Measurements from ENCODE around the gene CCSER1. TPM values are rescaled to one million over a fixed set of nuclear protein-coding genes. Genes with fewer than 3 reads are reported as not detected.

Gene CCSER1
- total RNA-seq, 1 experiment from 2014 or later = 4.1 TPM

DNA sequence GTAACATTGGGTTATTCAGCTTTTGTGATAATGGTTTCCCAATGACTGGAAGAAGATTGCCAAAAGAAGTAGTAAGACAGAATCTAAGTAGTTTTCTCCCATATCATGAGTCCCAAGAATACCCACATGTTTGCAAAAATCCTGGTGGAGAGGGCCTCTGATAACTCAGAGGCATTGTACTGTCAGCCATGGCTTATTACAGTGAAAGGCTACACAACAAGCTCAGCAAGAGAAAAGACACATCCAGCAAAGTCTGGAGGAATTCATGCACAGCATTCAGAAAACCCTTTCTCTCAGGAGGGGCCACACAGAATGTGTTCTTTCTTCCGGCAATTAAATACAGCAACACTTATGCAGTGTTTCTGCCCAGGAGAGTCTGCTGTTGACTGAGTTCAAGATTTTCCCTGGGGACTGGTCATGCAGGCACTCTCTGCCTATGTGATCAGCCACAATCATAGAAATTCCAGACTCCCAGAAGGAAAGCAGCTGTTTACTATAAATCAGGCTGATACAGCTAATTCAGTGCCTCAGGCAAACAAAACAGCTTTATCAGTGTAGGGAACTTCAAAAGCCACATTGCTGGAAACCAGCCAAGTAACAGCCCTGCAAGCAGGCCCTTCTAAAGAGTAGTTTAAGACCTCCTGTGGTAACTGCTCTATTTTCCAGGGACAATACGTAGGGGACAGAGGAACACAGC, 937.1 kb downstream of the CCSER1 start:
- Mint-ChIP-seq H3K9me3 (ENCODE audit: unreplicated experiment) (no peaks in the 10 kb centered on the region), H3K4me1 (ENCODE audit: low read depth, unreplicated experiment) (no peaks in the 10 kb centered on the region), H3K27me3 (ENCODE audit: insufficient read depth, unreplicated experiment) (no peaks in the 10 kb centered on the region), H3K36me3 (ENCODE audit: insufficient read depth, unreplicated experiment) (no peaks in the 10 kb centered on the region), H3K4me3 (ENCODE audit: unreplicated experiment) (no peak overlapping the region), H3K27ac (ENCODE audit: unreplicated experiment) (no peak overlapping the region)
- H3K9me3 ChIP-seq = no peaks in the 10 kb centered on the region
- ChIA-PET POLR2A (no interaction called here), CTCF (no interaction called here)
- TF ChIP-seq, protein P1, sequence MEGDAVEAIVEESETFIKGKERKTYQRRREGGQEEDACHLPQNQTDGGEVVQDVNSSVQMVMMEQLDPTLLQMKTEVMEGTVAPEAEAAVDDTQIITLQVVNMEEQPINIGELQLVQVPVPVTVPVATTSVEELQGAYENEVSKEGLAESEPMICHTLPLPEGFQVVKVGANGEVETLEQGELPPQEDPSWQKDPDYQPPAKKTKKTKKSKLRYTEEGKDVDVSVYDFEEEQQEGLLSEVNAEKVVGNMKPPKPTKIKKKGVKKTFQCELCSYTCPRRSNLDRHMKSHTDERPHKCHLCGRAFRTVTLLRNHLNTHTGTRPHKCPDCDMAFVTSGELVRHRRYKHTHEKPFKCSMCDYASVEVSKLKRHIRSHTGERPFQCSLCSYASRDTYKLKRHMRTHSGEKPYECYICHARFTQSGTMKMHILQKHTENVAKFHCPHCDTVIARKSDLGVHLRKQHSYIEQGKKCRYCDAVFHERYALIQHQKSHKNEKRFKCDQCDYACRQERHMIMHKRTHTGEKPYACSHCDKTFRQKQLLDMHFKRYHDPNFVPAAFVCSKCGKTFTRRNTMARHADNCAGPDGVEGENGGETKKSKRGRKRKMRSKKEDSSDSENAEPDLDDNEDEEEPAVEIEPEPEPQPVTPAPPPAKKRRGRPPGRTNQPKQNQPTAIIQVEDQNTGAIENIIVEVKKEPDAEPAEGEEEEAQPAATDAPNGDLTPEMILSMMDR (IDR thresholded peaks at IDR 0.05; ENCODE audit: insufficient read depth in 1 of 2, low read depth in 1 of 2, low read length in 1 of 2, severe bottlenecking in 1 of 2, unreplicated experiment in 1 of 2) = no peak
- peak; percentile 6 to 35 for DNase-seq
- no peak overlapping the region for H3K4me3 ChIP-seq (ENCODE audit: low read depth, low read length)
- H3K27me3 ChIP-seq (replicated peaks; ENCODE audit: control insufficient read depth, insufficient read depth, low read length) = no peaks in the 10 kb centered on the region
- no peaks in the 10 kb centered on the region for H3K4me1 ChIP-seq
- no peaks in the 10 kb centered on the region for H3K36me3 ChIP-seq (ENCODE audit: control insufficient read depth, insufficient read depth, low read length)
- BruUV-seq (replicated peaks) = no TSS peak
- intact Hi-C loops (cut with micrococcal nuclease; ENCODE audit: unreplicated experiment) = no loop called here

DNA sequence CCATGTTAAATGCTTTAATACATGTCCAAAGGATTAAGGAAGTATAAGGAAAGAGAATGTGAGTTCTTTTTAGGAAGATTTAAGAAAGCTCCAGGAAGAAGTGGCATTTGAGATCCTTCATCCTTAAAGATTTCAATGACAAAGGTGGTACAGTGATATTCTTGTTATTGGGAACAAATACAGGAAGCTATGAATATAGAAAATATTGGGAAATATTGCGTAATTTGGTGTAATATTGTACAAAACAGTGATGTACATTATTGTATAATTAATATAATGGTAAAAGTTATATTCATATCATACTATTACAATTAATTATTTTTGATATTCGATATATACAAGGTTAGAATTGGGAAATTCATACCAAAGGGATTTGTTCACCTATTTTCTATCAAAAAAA, 937.9 kb downstream of the CCSER1 start:
- H3K27me3 ChIP-seq (replicated peaks; ENCODE audit: control insufficient read depth, insufficient read depth, low read length) = no peaks in the 10 kb centered on the region
- H3K4me1 ChIP-seq = no peaks in the 10 kb centered on the region
- H3K9me3 Mint-ChIP-seq (ENCODE audit: unreplicated experiment) = no peaks in the 10 kb centered on the region
- H3K9me3 ChIP-seq = no peaks in the 10 kb centered on the region
- H3K4me3 ChIP-seq (ENCODE audit: low read depth, low read length) = no peak overlapping the region
- ChIA-PET CTCF (no interaction called here), POLR2A (no interaction called here)
- no peaks in the 10 kb centered on the region for H3K36me3 ChIP-seq (ENCODE audit: control insufficient read depth, insufficient read depth, low read length)
- H3K27me3 Mint-ChIP-seq (ENCODE audit: insufficient read depth, unreplicated experiment) = no peaks in the 10 kb centered on the region
- DNase-seq = no peak
- H3K4me3 Mint-ChIP-seq (ENCODE audit: unreplicated experiment) = no peak overlapping the region
- intact Hi-C loops (cut with micrococcal nuclease; ENCODE audit: unreplicated experiment) = no loop called here
- TF ChIP-seq, protein P1 (IDR thresholded peaks at IDR 0.05; ENCODE audit: insufficient read depth in 1 of 2, low read depth in 1 of 2, low read length in 1 of 2, severe bottlenecking in 1 of 2, unreplicated experiment in 1 of 2) = no peak
- H3K27ac Mint-ChIP-seq (ENCODE audit: unreplicated experiment) = no peak overlapping the region
- BruUV-seq (replicated peaks) = no TSS peak
- H3K36me3 Mint-ChIP-seq (ENCODE audit: insufficient read depth, unreplicated experiment) = no peaks in the 10 kb centered on the region
- no peaks in the 10 kb centered on the region for H3K4me1 Mint-ChIP-seq (ENCODE audit: low read depth, unreplicated experiment)

DNA sequence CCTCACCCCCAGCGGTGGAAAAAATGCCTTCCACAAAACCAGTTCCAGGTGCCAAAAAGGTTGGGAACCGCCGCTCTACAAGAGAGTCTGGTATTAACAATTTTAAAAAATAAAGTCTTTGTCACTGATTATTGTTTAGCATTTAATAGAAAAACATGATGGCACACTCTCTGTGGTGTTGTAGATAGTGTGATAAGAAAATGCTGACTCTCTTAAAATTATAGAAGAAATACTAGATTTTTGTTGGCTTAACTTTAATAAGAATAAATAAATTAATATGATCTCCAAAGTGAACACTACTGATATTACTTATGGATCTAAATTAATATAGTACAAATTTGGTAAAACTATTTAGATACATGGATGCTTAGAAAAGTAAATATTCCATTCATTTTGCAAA, 943.5 kb downstream of the CCSER1 start:
- H3K36me3 ChIP-seq (ENCODE audit: control insufficient read depth, insufficient read depth, low read length) = no peaks in the 10 kb centered on the region
- no peaks in the 10 kb centered on the region for H3K9me3 ChIP-seq
- H3K4me3 ChIP-seq (ENCODE audit: low read depth, low read length) = no peak overlapping the region
- intact Hi-C loops (cut with micrococcal nuclease; ENCODE audit: unreplicated experiment) = no loop called here
- Mint-ChIP-seq H3K9me3 (ENCODE audit: unreplicated experiment) (no peaks in the 10 kb centered on the region), H3K4me3 (ENCODE audit: unreplicated experiment) (no peak overlapping the region), H3K27ac (ENCODE audit: unreplicated experiment) (no peak overlapping the region), H3K36me3 (ENCODE audit: insufficient read depth, unreplicated experiment) (no peaks in the 10 kb centered on the region), H3K27me3 (ENCODE audit: insufficient read depth, unreplicated experiment) (no peaks in the 10 kb centered on the region), H3K4me1 (ENCODE audit: low read depth, unreplicated experiment) (no peaks in the 10 kb centered on the region)
- no peak for DNase-seq
- ChIA-PET CTCF (no interaction called here), POLR2A (no interaction called here)
- TF ChIP-seq, protein P1 (IDR thresholded peaks at IDR 0.05; ENCODE audit: insufficient read depth in 1 of 2, low read depth in 1 of 2, low read length in 1 of 2, severe bottlenecking in 1 of 2, unreplicated experiment in 1 of 2) = no peak
- H3K4me1 ChIP-seq = no peaks in the 10 kb centered on the region
- no peaks in the 10 kb centered on the region for H3K27me3 ChIP-seq (replicated peaks; ENCODE audit: control insufficient read depth, insufficient read depth, low read length)
- no TSS peak for BruUV-seq (replicated peaks)

Data from Caco-2 (cell line).